Stimulated activated naive CD8-positive, alpha-beta T cell treated with anti-CD3 and anti-CD28 coated beads, Interleukin-15, Interleukin-2, amounts not matched to agents 100 ng/mL and 50 ng/mL, for 24 hours (primary cell): ENCODE measurements around the gene FNDC3B.

Source experiments
- H3K27ac Mint-ChIP-seq: one replicate; pipeline ENCODE4 v1.8.0; 2021; ENCODE audit warnings: mild to moderate bottlenecking, mixed read lengths
- H3K27me3 Mint-ChIP-seq: one replicate; pipeline ENCODE4 v1.8.0; 2021; ENCODE audit warnings: mixed read lengths
- H3K36me3 Mint-ChIP-seq: one replicate; pipeline ENCODE4 v1.8.0; 2021; ENCODE audit warnings: low read depth, mixed read lengths
- H3K4me1 Mint-ChIP-seq: one replicate; pipeline ENCODE4 v1.8.0; 2021; ENCODE audit warnings: low read depth, mixed read lengths
- H3K4me3 Mint-ChIP-seq: one replicate; pipeline ENCODE4 v1.8.0; 2021; ENCODE audit warnings: mild to moderate bottlenecking, mixed read lengths
- H3K9me3 Mint-ChIP-seq: one replicate; pipeline ENCODE4 v1.8.0; 2021; ENCODE audit warnings: mixed read lengths

The FNDC3B gene

GRCh38 chr3:172177046-172177445, 137.7 kb downstream of the FNDC3B start:
- Mint-ChIP-seq H3K4me1 (peaks cover 16% of the 10 kb centered on the region), H3K27ac (no peak overlapping the region), H3K27me3 (no peaks in the 10 kb centered on the region), H3K9me3 (no peaks in the 10 kb centered on the region), H3K36me3 (peaks cover 13% of the 10 kb centered on the region), H3K4me3 (no peak overlapping the region)

- Mint-ChIP-seq H3K27me3 (no peaks in the 10 kb centered on the region), H3K9me3 (no peaks in the 10 kb centered on the region), H3K27ac (no peak overlapping the region), H3K4me3 (no peak overlapping the region), H3K36me3 (peaks cover 13% of the 10 kb centered on the region), H3K4me1 (peaks cover 20% of the 10 kb centered on the region)
Observed at GRCh38 chr3:172177803-172178316, 138.5 kb downstream of the FNDC3B start.

GRCh38 chr3:172179680-172180399, 140.5 kb downstream of the FNDC3B start:
- no peak overlapping the region for H3K4me3 Mint-ChIP-seq
- H3K36me3 Mint-ChIP-seq: peaks cover 18% of the 10 kb centered on the region
- no peaks in the 10 kb centered on the region for H3K9me3 Mint-ChIP-seq
- no peaks in the 10 kb centered on the region for H3K27me3 Mint-ChIP-seq
- no peak overlapping the region for H3K27ac Mint-ChIP-seq
- peaks cover 27% of the 10 kb centered on the region for H3K4me1 Mint-ChIP-seq

- Mint-ChIP-seq H3K4me3 (no peak overlapping the region), H3K9me3 (no peaks in the 10 kb centered on the region), H3K4me1 (peaks cover 32% of the 10 kb centered on the region)
Observed at GRCh38 chr3:172180473-172180872, 141.1 kb downstream of the FNDC3B start.

GRCh38 chr3:172181932-172182586, 142.7 kb downstream of the FNDC3B start:
- Mint-ChIP-seq H3K4me1 (peaks cover 37% of the 10 kb centered on the region), H3K9me3 (no peaks in the 10 kb centered on the region), H3K27ac (peak overlapping the region; percentile 51), H3K36me3 (peaks cover 20% of the 10 kb centered on the region), H3K27me3 (no peaks in the 10 kb centered on the region), H3K4me3 (no peak overlapping the region)

More at GRCh38 chr3:172180473-172180872, 141.1 kb downstream of the FNDC3B start:
- Mint-ChIP-seq H3K27ac (no peak overlapping the region), H3K36me3 (peaks cover 18% of the 10 kb centered on the region), H3K27me3 (no peaks in the 10 kb centered on the region)

GRCh38 chr3:172182797-172183196, 143.4 kb downstream of the FNDC3B start:
- Mint-ChIP-seq H3K9me3 (no peaks in the 10 kb centered on the region), H3K4me3 (no peak overlapping the region), H3K27ac (no peak overlapping the region), H3K36me3 (peaks cover 19% of the 10 kb centered on the region), H3K27me3 (no peaks in the 10 kb centered on the region), H3K4me1 (peaks cover 37% of the 10 kb centered on the region)

- Mint-ChIP-seq H3K27me3 (no peaks in the 10 kb centered on the region), H3K36me3 (peaks cover 17% of the 10 kb centered on the region), H3K27ac (peak overlapping the region; percentile 42), H3K4me3 (no peak overlapping the region), H3K4me1 (peaks cover 37% of the 10 kb centered on the region), H3K9me3 (no peaks in the 10 kb centered on the region)
Observed at GRCh38 chr3:172184106-172184822, 144.9 kb downstream of the FNDC3B start.

- H3K9me3 Mint-ChIP-seq: no peaks in the 10 kb centered on the region
- H3K36me3 Mint-ChIP-seq: peaks cover 13% of the 10 kb centered on the region
- H3K4me3 Mint-ChIP-seq: no peak overlapping the region
- no peaks in the 10 kb centered on the region for H3K27me3 Mint-ChIP-seq
- H3K27ac Mint-ChIP-seq: no peak overlapping the region
- H3K4me1 Mint-ChIP-seq: peaks cover 33% of the 10 kb centered on the region
Observed at GRCh38 chr3:172185907-172186306, 146.5 kb downstream of the FNDC3B start.

- Mint-ChIP-seq H3K9me3 (no peaks in the 10 kb centered on the region), H3K27me3 (no peaks in the 10 kb centered on the region), H3K27ac (no peak overlapping the region), H3K36me3 (peaks cover 13% of the 10 kb centered on the region), H3K4me1 (peaks cover 33% of the 10 kb centered on the region), H3K4me3 (no peak overlapping the region)
Observed at GRCh38 chr3:172186607-172187006, 147.2 kb downstream of the FNDC3B start.

GRCh38 chr3:172187511-172187910, 148.1 kb downstream of the FNDC3B start:
- H3K9me3 Mint-ChIP-seq: no peaks in the 10 kb centered on the region
- H3K36me3 Mint-ChIP-seq: peaks cover 13% of the 10 kb centered on the region
- no peak overlapping the region for H3K27ac Mint-ChIP-seq
- no peaks in the 10 kb centered on the region for H3K27me3 Mint-ChIP-seq
- H3K4me3 Mint-ChIP-seq: no peak overlapping the region
- H3K4me1 Mint-ChIP-seq: peaks cover 25% of the 10 kb centered on the region

- H3K4me1 Mint-ChIP-seq: peaks cover 22% of the 10 kb centered on the region
Observed at GRCh38 chr3:172188511-172188910, 149.1 kb downstream of the FNDC3B start.

GRCh38 chr3:172189213-172189612, 149.8 kb downstream of the FNDC3B start:
- Mint-ChIP-seq H3K27me3 (no peaks in the 10 kb centered on the region), H3K4me3 (no peak overlapping the region), H3K36me3 (peaks cover 15% of the 10 kb centered on the region), H3K9me3 (no peaks in the 10 kb centered on the region), H3K4me1 (peaks cover 17% of the 10 kb centered on the region), H3K27ac (no peak overlapping the region)

More at GRCh38 chr3:172188511-172188910, 149.1 kb downstream of the FNDC3B start:
- Mint-ChIP-seq H3K27ac (no peak overlapping the region), H3K36me3 (peaks cover 15% of the 10 kb centered on the region), H3K4me3 (no peak overlapping the region), H3K9me3 (no peaks in the 10 kb centered on the region), H3K27me3 (no peaks in the 10 kb centered on the region)

GRCh38 chr3:172189987-172190603, 150.7 kb downstream of the FNDC3B start:
- H3K27ac Mint-ChIP-seq: no peak overlapping the region
- H3K27me3 Mint-ChIP-seq: no peaks in the 10 kb centered on the region
- no peak overlapping the region for H3K4me3 Mint-ChIP-seq
- peaks cover 12% of the 10 kb centered on the region for H3K36me3 Mint-ChIP-seq
- peaks cover 11% of the 10 kb centered on the region for H3K4me1 Mint-ChIP-seq
- no peaks in the 10 kb centered on the region for H3K9me3 Mint-ChIP-seq

- Mint-ChIP-seq H3K27ac (no peak overlapping the region), H3K4me3 (no peak overlapping the region), H3K9me3 (no peaks in the 10 kb centered on the region), H3K27me3 (no peaks in the 10 kb centered on the region), H3K36me3 (peaks cover 15% of the 10 kb centered on the region), H3K4me1 (peaks cover 13% of the 10 kb centered on the region)
Observed at GRCh38 chr3:172190980-172191379, 151.6 kb downstream of the FNDC3B start.
